HK-2 (cell line): Measurements from ENCODE around the gene NAV2.
"Not testable (repeated sequence)": the region's sequence is repeated elsewhere in the genome, so short reads cannot be mapped to it uniquely, and the experiment has no call there.

Experiments used
- DNase-seq: peaks from one replicate; pipeline ENCODE4 v3.0.0-alpha.2; 2018; ENCODE audit not compliant: unreplicated experiment

Gene NAV2

DNA sequence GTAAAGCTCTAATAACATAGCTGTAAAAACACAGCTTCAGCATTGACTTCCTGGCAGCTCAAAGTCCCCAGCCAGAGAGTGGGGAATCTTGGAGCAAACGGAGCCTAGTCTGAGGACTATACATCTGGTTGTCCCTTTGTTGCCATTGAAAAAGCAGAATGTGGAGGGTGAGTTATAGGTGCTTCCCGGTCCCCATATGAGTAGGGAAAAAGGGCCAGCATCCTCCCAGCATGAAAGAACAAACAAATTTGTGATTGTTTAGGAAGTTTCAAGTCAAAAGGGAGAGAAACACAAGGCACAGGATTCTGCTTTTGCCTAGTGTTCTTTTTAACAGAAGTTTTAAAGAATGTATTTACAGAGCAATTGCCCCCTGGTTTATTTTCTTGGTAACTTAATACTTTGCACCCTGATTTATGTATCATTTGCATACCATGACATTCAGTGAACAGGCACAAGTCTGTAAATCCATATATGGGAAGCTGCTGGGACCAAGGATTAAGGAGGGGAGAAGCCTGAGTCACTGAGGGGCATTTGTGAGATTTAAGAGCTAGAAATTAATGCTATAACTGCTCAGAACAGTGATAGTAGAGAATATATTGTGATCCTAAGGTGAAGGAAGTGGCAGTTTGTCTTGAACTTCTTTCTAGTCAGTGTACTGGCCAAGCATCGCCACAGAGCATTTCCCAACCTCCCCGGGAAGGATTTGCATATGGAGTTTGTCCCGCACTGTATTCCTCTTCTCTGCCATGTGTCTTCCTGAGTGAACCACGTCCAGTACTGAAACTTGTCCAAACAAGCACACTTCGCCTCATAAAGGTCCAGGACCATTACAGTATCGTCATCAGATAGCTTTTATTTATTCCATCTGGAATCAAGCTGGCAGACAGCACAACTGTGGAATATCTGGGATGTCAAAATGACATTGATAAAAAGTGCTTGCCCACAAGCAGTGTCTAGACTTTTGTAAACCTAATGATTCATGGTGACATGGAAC lies 344.6 kb downstream of the NAV2 start:
- no peak for DNase-seq

DNA sequence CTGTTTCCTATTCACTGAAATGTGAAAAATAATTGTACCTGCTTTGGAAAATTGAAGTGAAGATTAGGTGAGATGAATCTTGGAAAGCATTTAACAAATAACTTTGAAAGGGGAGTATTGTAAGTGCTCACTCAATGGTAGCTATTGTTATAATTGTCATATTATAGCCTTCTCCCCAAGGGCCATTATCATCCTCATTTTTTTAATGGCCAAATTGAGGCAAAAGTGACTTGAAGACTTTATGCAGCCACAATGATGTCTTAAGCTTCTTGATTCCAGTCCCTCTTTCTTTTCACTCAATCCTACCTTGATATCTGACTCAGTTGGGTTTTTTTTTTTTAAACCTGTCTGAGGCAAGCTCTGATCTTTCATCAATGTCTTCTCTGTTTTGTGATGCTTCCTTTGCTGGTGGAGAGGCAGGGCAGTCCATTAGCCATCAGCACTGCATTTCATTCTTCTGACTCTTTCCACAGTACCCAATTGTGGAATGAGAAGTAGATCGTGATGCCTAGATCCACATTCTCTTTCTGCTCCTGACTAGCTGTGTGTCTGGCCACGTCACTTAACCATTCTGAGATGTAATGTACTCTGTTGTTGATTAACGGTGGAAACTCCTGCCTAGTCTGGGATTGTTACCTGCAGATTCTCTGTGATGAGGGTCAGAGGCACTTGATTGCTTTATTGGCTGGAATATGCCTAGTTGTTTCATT lies 346.3 kb downstream of the NAV2 start:
- DNase-seq: peak; percentile 21

DNA sequence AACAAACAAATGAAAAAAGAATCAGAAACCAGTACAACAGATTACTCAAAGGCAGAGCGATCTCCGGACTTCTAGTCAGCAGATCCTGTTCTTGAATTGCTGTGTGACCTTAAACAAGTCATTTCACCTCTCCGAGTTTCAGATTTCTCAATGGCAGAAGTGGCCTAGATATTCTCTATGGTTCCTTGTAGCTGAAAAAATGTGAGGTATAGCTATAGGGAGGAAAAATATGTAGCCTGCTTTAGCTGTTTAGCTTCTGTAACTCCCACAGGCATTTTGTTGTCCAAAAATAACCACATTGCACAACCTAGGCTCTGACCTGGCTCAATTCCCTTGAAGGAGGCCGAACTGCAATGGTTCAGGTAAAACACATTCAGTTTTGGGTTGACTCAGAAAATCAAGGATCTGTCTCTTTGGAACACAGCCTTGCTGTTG lies 347.0 kb downstream of the NAV2 start:
- no peak for DNase-seq

DNA sequence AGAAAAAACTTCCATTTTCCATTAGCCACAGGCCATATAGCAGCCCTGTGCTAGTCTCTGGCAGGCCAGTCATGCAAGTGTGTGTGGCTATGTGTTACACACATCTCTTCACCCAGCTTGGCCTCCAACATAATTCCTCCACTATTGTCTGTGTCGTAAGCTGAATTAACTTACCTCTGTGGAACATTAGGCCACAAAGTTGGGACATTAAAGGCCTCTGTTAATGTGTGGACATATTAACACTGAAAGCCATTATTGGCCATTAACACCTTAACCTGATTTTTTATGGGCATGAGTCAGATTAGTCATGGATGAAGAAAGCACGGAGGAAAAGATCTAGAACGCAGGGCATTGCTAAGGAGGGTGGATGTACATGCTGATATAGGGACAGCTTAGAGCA lies 347.5 kb downstream of the NAV2 start:
- peak; percentile 7 for DNase-seq

DNA sequence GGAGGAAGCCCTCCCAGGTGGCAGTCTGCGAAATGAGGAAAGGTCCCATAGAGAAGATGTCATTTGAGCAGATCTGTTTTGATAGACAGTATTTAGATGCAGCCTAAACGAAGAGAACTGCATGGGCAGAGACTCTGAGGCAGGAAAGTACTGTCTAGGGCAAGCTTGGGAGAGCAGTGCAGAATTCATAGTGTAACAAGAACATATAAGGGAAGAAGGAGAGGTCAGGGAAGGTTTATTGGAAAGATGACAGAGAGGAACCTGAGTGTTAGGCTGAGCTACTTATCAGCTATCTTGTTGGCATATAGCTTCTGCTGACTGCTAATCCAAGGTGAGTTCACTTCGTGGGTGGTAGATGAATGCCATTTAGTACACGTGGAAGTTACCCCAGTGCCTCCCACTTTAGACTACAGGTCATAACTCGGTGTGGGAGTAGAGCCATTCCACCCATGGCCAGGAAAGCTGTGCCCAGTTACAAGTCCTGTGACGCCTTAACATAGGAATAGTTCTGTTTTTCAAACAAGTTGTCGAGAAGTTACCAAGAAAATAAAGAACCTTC lies 348.1 kb downstream of the NAV2 start:
- no peak for DNase-seq

DNA sequence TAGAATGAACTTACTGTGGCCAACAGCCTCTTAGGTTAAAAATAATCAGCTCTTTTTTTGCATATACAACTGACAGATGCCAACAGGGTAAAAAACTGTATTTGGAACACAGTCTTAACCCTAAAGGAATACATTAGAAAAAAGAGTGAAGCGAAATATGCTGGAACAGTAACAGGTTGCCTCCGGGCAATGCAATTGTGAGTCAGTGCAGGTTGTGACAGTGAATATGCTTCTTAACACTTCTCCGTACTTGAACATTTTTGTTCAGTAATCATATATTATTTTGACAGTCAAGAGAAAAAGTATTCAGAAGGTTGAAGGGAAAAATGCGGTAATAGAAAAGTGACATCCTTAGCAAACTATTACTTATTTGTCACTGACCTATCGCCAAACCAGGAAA lies 349.1 kb downstream of the NAV2 start:
- DNase-seq: no peak

DNA sequence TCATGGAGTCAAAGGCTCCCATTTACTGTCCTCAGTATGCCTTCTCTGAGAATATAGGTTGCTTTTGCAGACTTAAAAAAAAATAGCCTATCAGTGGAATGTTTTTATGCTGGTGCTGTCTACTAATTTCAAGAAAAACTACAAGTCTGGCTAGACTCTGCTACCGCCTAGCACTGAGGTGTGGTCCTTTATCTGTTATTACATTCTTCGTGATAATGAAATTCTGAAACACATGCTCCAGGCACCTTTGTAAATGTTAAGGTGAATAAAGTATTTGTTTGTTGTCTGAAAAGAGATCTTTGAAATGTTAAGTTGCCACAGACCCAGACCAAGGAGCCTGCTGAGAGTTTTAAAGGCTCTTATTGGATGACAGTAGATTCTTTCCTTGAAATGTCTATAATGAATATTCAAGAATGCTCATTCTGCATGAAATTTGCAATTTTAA lies 352.3 kb downstream of the NAV2 start:
- DNase-seq: no peak

DNA sequence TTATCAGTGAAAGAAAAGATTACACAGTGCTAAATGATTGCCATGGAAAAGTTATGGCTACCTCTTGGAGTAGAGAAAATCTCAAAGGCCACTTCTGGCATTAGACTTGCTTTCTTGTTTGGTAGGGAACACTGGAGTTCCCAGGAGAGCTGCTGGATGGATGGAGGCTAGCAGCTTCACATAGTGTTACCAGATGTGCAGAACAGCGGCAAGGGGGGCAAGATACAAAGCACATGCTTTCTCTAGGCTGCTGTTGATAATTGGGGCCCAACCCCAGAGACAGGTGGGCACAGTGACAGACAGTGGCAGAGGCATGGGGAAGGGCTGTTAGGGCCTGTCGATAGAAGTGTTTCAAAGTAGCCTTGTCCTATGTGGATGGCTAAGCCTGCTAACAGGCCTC lies 352.8 kb downstream of the NAV2 start:
- DNase-seq: no peak

DNA sequence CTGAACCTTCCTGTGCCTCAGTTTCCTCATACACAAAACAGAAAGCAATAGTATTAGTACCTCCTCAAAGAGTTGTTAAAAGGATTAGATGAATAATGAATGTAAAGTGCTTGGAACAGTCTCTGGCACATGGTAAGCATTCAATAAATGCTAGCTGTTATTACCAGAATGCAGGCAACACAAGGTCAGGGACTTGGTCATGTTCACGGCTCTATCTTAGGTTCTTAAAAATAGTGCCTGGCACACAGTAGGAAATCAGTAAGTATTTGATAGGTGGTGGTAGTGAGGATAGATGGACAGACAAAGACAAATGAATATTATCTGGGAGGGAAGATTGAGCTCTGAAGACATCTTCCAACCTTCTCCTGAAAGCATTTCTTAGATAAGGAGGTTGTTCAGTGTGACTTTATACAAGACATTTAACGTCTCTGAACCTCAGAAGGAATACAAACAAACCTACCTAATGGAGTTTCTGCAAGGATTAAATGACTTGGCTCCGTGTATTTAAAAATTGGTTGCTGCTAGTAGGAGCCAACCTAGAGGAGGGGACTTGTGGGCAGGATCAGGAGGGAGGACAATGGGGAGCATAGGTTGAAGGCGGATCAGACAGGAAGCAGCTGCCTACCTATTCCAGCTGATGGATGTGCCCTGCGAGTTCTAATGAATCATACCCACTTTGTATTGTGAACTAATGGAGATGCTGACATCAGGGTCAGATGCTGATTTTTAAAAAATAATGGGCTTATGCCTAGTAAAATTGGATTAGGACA lies 353.6 kb downstream of the NAV2 start:
- DNase-seq: no peak

DNA sequence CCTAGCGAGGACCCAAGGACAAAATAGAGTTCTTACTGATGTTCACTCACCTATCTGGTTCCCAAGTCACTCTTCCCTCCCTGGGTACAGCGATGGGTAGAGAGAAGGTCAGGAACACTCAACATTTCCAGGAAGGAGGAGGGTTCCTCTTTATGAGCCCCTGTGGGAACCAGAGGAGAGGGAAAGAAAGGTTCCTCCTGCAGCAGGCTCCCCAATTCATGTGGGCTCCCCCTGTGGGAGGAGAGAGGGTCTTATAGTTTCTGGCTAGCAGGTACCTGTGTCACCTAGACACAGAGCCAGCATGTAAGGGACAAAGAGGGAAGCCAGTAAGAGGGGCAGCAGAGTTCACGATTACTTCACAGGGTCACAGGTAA lies 354.1 kb downstream of the NAV2 start:
- no peak for DNase-seq

DNA sequence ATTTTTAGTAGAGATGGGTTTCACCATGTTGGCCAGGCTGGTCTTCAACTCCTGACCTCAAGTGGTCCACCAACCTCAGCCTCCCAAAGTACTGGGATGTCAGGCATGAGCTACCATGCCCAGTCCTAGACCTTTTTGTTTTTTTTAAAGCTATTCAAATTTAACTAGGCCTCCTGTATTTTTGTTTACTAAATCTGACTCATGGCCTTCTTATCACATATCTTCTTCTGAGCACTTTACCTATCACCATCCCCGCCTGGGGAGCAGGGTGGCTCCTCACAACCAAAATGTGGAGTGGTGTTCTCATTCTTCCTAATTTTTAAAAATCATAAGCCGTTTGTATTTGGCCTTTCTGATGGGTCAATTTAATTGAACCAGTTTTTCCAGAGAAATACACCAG lies 355.0 kb downstream of the NAV2 start:
- no peak for DNase-seq

DNA sequence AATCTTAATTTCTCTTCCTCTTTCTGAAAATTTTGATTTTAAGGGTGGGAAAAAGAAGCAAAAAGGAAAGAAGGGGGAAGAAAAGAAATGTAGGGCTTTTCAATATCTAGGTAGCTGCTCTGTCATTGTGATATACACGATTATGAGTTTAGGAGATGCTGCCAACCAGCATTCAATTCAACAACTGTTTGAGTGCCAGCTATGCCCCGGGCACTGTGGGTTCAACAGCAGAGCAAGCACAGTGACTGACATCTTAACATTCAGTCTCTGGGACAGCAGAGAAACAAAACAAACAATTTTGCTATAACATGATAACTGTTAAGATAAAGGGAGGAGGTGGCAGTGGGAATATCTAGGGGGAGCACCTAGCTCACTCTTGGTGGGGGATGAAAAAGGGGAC lies 356.1 kb downstream of the NAV2 start:
- DNase-seq: no peak

DNA sequence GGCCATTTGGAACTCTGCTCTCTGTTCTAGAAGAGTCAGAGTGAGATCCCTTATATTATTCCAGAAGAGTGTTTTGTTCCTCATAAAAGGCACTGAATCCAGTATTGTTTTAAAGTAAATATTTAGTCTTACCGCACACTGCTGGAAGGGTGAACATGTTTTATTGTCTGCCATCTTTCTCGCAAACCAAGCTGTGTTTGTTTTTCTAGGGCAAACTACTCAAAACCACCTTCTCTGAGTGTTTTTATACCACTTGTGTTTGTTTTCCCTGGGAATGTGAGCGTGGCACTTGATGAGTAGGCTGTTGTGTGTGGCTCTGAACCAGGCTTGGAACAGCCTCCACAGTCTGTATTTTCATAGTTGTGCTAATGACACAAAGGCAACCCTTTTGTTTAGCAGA lies 357.8 kb downstream of the NAV2 start:
- no peak for DNase-seq

DNA sequence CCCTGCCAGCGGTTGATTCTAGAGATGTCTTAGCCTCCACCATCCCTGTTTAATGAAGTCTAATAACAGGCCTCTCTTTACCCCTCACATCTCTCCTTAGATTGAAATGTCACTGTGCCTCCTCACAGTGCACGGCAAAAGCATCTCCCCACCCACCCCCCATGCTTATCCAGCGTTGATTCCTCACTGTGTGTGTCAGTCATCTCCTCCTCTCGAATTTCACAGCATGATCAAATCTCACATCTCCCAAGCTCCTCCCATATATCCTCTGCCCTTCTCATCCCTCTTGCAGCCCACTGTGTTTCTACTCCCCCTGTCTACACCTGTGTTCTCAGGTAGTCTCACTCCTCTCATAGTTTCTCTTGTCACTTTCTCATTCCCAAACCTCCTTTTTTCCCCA lies 363.0 kb downstream of the NAV2 start:
- DNase-seq: no peak

DNA sequence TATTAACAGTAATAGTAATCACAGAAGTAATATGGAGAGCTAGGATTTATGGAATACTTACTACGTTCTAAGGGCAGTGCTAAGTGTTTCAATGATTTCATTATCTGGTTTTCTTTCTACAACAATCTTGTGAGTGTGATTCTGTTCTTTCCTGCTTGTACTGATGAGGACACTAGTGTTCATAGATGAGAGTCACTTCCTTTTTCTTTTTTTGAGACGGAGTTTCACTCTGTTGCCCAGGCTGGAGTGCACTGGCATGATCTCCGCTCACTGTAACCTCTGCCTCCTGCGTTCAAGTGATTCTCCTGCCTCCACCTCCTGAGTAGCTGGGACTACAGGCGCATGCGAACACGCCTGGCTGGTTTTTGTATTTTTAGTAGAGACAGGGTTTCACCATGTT lies 366.2 kb downstream of the NAV2 start:
- no peak for DNase-seq

DNA sequence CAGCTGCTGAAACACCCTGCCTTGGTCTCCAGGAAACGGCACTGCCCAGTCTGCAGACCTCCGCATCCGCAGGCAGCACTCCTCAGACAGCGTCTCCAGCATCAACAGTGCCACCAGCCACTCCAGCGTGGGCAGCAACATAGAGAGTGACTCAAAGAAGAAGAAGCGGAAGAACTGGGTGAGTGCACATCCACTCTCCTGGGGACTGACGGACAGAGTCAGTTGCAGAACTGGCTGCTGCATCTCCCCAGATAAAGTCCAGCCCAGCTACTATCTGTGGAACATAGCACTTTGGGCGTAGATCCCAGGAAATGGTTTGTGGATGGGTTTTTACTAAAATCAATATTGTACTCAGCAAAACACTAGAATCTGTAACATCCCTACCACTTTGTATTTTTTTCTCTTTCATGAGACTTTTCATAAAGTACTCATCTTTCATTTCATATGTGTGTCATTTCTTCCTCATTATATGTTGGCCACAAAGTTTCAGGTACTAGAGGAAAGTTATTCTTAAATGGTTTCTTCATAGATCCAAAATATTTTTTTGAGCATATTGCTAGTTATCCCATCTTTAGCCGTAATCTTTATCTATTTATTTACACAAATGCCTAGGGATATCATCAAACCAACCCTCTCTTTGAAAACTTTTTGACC lies 367.5 kb downstream of the NAV2 start:
- DNase-seq: no peak

DNA sequence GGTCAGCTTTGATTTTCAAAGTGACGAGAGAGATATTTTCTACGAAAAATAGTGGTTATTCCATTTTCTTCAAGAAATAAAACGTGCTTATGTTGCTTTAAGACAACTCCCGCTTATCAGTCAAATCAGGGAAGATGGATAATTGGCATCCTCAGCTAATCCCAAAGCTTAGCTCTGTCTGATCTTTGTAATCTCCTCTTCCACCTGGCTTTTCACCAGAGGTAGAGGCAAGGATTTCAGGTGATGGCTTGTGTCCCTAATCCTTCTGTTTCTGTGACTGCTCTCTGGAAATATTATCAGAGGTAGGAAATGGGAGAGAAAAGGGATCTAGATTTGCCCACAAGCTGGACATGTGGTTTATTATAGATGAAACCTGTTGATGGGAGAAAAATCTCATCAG lies 368.7 kb downstream of the NAV2 start:
- DNase-seq: no peak

DNA sequence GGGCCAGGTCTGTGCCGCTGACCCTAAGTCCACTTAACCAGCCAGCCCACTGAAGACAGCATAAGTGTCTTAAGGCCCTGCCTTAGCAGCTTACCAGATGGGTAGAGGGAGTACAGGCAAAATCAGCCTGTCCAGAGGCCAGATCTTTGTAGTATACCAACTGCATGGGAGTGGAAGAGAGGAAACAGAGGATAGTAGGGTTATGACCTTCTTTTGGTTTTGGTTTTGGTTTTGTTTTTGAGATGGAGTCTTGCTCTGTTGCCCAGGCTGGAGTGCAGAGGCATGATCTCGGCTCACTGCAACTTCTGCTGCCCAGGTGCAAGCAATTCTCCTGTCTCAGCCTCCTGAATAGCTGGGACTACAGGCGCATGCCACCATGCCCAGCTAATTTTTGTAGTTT lies 371.2 kb downstream of the NAV2 start:
- DNase-seq: not testable (repeated sequence)

DNA sequence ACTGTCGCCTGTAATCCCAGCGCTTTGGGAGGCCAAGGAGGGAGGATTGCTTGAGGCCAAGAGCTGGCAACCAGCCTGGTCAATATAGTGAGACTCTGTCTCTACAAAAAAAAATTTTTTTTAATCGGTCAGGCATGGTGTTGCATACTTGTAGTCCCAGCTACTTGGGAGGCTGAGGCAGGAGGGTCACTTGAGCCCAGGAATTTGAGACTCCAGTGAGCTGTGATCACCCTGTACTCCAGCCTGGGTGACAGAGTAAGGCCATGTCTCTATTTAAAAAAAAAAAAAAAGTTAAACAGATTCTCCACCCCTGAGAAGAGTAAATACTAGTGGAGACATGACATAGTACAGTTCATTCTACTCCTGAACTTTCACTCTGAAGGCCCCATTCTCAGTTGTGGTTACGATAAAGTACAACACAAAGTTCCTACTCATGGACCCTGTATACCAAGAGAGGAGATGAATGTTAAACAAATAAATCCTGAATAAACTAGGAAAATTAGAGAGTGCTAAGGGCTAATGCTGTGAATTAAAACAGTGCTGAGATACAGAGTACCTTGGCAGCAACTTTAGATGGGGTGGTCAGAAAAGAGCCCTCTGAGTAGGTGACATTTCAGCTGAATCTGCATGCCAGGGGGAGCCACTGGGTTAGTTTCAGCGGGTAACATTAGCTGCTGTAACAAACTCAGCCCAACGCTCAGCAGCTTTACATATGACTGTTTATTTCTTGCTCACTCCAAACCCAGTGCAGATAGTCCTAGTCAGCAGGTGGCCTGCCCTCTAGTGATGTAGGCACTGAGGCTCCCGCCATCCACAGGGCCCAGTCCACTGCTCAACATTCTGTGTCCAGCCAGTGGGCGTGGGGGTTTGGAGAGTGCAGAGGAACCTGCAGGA lies 372.5 kb downstream of the NAV2 start:
- DNase-seq: no peak

DNA sequence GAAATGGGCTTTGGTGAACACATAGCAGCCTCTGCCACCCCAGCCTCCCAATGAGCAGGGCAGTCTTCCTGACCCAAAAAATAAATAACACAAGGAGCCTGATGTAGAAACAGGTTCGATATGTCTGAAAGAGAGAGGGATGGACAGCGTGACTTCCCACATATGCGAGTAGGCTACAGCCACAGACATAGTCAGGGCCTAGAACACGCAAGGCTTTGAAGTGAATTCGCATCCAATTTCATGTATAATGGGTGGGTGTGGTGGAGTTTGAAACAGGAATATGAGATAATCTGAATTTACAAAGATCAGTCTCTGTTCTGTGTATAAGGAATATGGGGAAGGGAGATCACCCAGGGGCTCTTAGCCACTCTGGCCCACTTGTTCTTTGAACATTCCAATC lies 373.3 kb downstream of the NAV2 start:
- DNase-seq: no peak
